Measurements from ENCODE around the gene TCERG1L.

The TCERG1L gene

GRCh38 chr10:131230166-131230565 is 81.4 kb downstream of the TCERG1L start:
- Histone ChIP-seq H3K4me3 (ENCODE audit: low read length, poor library complexity, severe bottlenecking) (no peak overlapping the region), H3K27me3 (ENCODE audit: insufficient read depth, low read length, poor library complexity, severe bottlenecking) (no peaks in the 10 kb centered on the region), H3K79me2 (ENCODE audit: insufficient read depth, low read length) (no peaks in the 10 kb centered on the region), H4K20me1 (ENCODE audit: insufficient read depth, low read length, poor library complexity, severe bottlenecking) (no peaks in the 10 kb centered on the region), H3K9me3 (ENCODE audit: insufficient read depth, low read depth, low read length) (peaks cover 8% of the 10 kb centered on the region; the same call in 1 of the 2 replicates), H3K36me3 (ENCODE audit: insufficient read depth, low read length) (no peaks in the 10 kb centered on the region), H3K9ac (ENCODE audit: low read depth, low read length, poor library complexity, severe bottlenecking) (no peak overlapping the region), H3K9me2 (replicated peaks; ENCODE audit: low read depth, low read length) (no peaks in the 10 kb centered on the region), H3K4me2 (ENCODE audit: low read depth, low read length, poor library complexity, severe bottlenecking) (no peak overlapping the region), H2AFZ (ENCODE audit: low read length) (no peak overlapping the region), H3F3A (ENCODE audit: low read depth) (no peaks in the 10 kb centered on the region), H3K4me1 (ENCODE audit: insufficient read depth, low read length, poor library complexity, severe bottlenecking) (no peaks in the 10 kb centered on the region)
- TF ChIP-seq CTCF (conservative IDR thresholded peaks at IDR 0.05; ENCODE audit: low read length) (no peak), EZH2phosphoT487 (IDR thresholded peaks at IDR 0.05; ENCODE audit: borderline replicate concordance) (no peak)

- no peaks in the 10 kb centered on the region for H3K79me2 ChIP-seq (ENCODE audit: insufficient read depth, low read length)
- H3F3A ChIP-seq (ENCODE audit: low read depth), result no peaks in the 10 kb centered on the region
- no peak overlapping the region for H2AFZ ChIP-seq (ENCODE audit: low read length)
- H3K4me3 ChIP-seq (ENCODE audit: low read length, poor library complexity, severe bottlenecking), result no peak overlapping the region
- H3K27me3 ChIP-seq (ENCODE audit: insufficient read depth, low read length, poor library complexity, severe bottlenecking), result no peaks in the 10 kb centered on the region
- H3K4me1 ChIP-seq (ENCODE audit: insufficient read depth, low read length, poor library complexity, severe bottlenecking), result no peaks in the 10 kb centered on the region
- H3K9me3 ChIP-seq (ENCODE audit: insufficient read depth, low read depth, low read length), result peaks cover 9% of the 10 kb centered on the region; the same call in 1 of the 2 replicates
- H3K9me2 ChIP-seq (replicated peaks; ENCODE audit: low read depth, low read length), result no peaks in the 10 kb centered on the region
- no peak overlapping the region for H3K4me2 ChIP-seq (ENCODE audit: low read depth, low read length, poor library complexity, severe bottlenecking)
- no peaks in the 10 kb centered on the region for H3K36me3 ChIP-seq (ENCODE audit: insufficient read depth, low read length)
- no peak overlapping the region for H3K9ac ChIP-seq (ENCODE audit: low read depth, low read length, poor library complexity, severe bottlenecking)
- no peaks in the 10 kb centered on the region for H4K20me1 ChIP-seq (ENCODE audit: insufficient read depth, low read length, poor library complexity, severe bottlenecking)
- no peak for TF ChIP-seq CTCF (conservative IDR thresholded peaks at IDR 0.05; ENCODE audit: low read length)
- no peak for TF ChIP-seq EZH2phosphoT487 (IDR thresholded peaks at IDR 0.05; ENCODE audit: borderline replicate concordance)
Observed at GRCh38 chr10:131227163-131227740, 84.3 kb downstream of the TCERG1L start.

- no peak overlapping the region for H3K9ac ChIP-seq (ENCODE audit: low read depth, low read length, poor library complexity, severe bottlenecking)
- H3K4me3 ChIP-seq (ENCODE audit: low read length, poor library complexity, severe bottlenecking), result no peak overlapping the region
- H3K4me2 ChIP-seq (ENCODE audit: low read depth, low read length, poor library complexity, severe bottlenecking), result no peak overlapping the region
- no peaks in the 10 kb centered on the region for H3F3A ChIP-seq (ENCODE audit: low read depth)
- H3K79me2 ChIP-seq (ENCODE audit: insufficient read depth, low read length), result no peaks in the 10 kb centered on the region
- H3K4me1 ChIP-seq (ENCODE audit: insufficient read depth, low read length, poor library complexity, severe bottlenecking), result no peaks in the 10 kb centered on the region
- TF ChIP-seq EZH2phosphoT487 (IDR thresholded peaks at IDR 0.05; ENCODE audit: borderline replicate concordance) (no peak), CTCF (conservative IDR thresholded peaks at IDR 0.05; ENCODE audit: low read length) (no peak)
- no peak overlapping the region for H2AFZ ChIP-seq (ENCODE audit: low read length)
- no peaks in the 10 kb centered on the region for H4K20me1 ChIP-seq (ENCODE audit: insufficient read depth, low read length, poor library complexity, severe bottlenecking)
- H3K36me3 ChIP-seq (ENCODE audit: insufficient read depth, low read length), result no peaks in the 10 kb centered on the region
- H3K9me2 ChIP-seq (replicated peaks; ENCODE audit: low read depth, low read length), result no peaks in the 10 kb centered on the region
- no peaks in the 10 kb centered on the region for H3K27me3 ChIP-seq (ENCODE audit: insufficient read depth, low read length, poor library complexity, severe bottlenecking)
- H3K9me3 ChIP-seq (ENCODE audit: insufficient read depth, low read depth, low read length), result peaks cover 12% of the 10 kb centered on the region; the same call in 1 of the 2 replicates
Observed at GRCh38 chr10:131226446-131227162, 84.9 kb downstream of the TCERG1L start.
